Stomach (tissue), 9 donors: ENCODE measurements around the gene CD99L2. TPM values are rescaled to one million over a fixed set of nuclear protein-coding genes. Genes with fewer than 3 reads are reported as not detected.

Source experiments
- DNase-seq, 2 donors: peaks; one replicate each; pipeline versions ENCODE4 v3.0.0 to v3.0.0-alpha.2; 2013 to 2019
- H3K27ac ChIP-seq, 5 donors: fragments of 200-600 bp in 4 of 5; sonication (generic) in 4 of 5; one replicate each; pipeline ENCODE4 v1.5.1; 2013 to 2019; ENCODE audit warnings: mild to moderate bottlenecking in 1 of 5, moderate library complexity in 1 of 5
- H3K27me3 ChIP-seq, 3 donors: fragments of 200-600 bp; sonication (generic); one replicate each; pipeline ENCODE4 v1.5.1; 2017 to 2019; ENCODE audit warnings: mixed run types in 1 of 3
- H3K36me3 ChIP-seq, 4 donors: fragments of 200-600 bp; sonication (generic); 1 replicate in 3 of 4; 2 replicates in 1 of 4; pipeline ENCODE4 v1.5.1; 2016 to 2019
- H3K4me1 ChIP-seq, 4 donors: fragments of 200-600 bp; sonication (generic); one replicate each; pipeline ENCODE4 v1.5.1; 2016 to 2019
- H3K4me3 ChIP-seq, 4 donors: fragments of 200-600 bp; sonication (generic) in 3 of 4; one replicate each; pipeline ENCODE4 v1.5.1; 2016 to 2019; ENCODE audit warnings: mild to moderate bottlenecking in 1 of 4
- H3K9me3 ChIP-seq, 4 donors: fragments of 200-600 bp; sonication (generic); one replicate each; pipeline ENCODE4 v1.5.1; 2016 to 2019
- EP300 ChIP-seq: sonication (generic); formaldehyde crosslinking; IDR thresholded peaks from one replicate; pipeline ENCODE4 v1.6.1; 2017; ENCODE audit warnings: antibody characterized with exemption
- POLR2A ChIP-seq, 4 donors: fragments of 450-650 bp; IDR thresholded peaks; one replicate each; pipeline ENCODE4 v1.6.1; 2016; ENCODE audit warnings: antibody characterized with exemption in 4 of 4, control low read depth in 2 of 4, mild to moderate bottlenecking in 1 of 4, moderate library complexity in 1 of 4
- POLR2AphosphoS5 ChIP-seq, 3 donors: sonication (generic); formaldehyde crosslinking; IDR thresholded peaks; one replicate each; pipeline ENCODE4 v1.6.1; 2016; ENCODE audit warnings: antibody characterized with exemption in 3 of 3
- WGBS, 5 donors: extraction: QIAGEN DNeasy Blood & Tissue Kit in 3 of 5; methylation state at CpG; one replicate each; pipeline versions ENCODE4 v1.1.5 to v1.1.7; 2013 to 2018; 5-methylcytosine and 5-hydroxymethylcytosine counted together
- intact Hi-C: fragments of 100-400 bp; cut with DNase I; formaldehyde crosslinking; loops from one replicate; pipeline ENCODE4 v1.15.1; 2023; ENCODE audit warnings: low total_unique reads
- polyA plus RNA-seq, 3 donors: library from polyadenylated mRNA; stranded (reverse); fragments of 200-250 nt; gene quantifications; one replicate each; pipeline ENCODE4 v1.2.3, GENCODE V29; 2013
- total RNA-seq, 5 donors: library from RNA; depleted of rRNA; stranded (reverse); fragments of >200 nt; gene quantifications; one replicate each; pipeline versions ENCODE4 v1.1.0 to v1.2.3, GENCODE V29; 2014 to 2016
- TF ChIP-seq, protein P1 (sequence below), 7 experiments: fragments of 450-650 bp in 4 of 7; fragments of 200-600 bp in 3 of 7; sonication (generic) in 3 of 7; IDR thresholded peaks; one replicate each; pipeline ENCODE4 v1.5.1; 2016 to 2019; ENCODE audit warnings: antibody characterized with exemption in 7 of 7, control low read depth in 2 of 7, mild to moderate bottlenecking in 1 of 7
- donor health status: healthy with polysubstance abuse.
- donor health status: Bipolar disorder and iron deficiency.
- donor health status: healthy.

The CD99L2 gene
- total and polyA plus RNA-seq, 8 donors, result 3.5 to 40.6 (median 13.7) TPM

DNA sequence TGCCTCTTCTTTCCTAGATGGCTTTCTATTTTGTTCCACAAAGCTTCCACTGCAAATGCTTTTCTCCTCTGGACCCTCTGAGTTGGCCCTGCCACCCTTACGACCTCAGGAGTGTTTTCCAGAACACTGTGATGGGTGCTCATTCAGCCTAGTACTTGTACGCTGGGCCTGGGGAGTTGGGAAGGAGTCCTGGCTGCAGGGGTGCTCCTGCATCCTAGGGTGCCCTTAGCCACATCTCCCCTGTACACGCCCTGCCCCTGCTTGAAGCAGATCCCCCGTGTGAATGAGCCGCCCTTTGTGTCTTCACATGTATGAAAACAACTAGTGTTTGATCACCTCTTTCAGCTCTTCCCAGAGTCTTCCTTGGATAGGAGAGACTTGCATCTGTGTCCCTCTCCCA lies 141.1 kb downstream of the CD99L2 start:
- Histone ChIP-seq H3K27me3 (no peaks in the 10 kb centered on the region), H3K4me3 (no peak overlapping the region), H3K4me1 (no peaks in the 10 kb centered on the region), H3K36me3 (peaks cover 0 to 49% (median 43%) of the 10 kb centered on the region in 4 donors), H3K27ac (no peak overlapping the region), H3K9me3 (no peaks in the 10 kb centered on the region)
- no peak for DNase-seq
- WGBS, 5 donors, result 81 to 94% (median 92%) methylated on average over 5 of the region's 5 CpGs
- intact Hi-C loops, result no loop called here
- no peak for TF ChIP-seq POLR2A (IDR thresholded peaks at IDR 0.05)
- TF ChIP-seq, protein P1, sequence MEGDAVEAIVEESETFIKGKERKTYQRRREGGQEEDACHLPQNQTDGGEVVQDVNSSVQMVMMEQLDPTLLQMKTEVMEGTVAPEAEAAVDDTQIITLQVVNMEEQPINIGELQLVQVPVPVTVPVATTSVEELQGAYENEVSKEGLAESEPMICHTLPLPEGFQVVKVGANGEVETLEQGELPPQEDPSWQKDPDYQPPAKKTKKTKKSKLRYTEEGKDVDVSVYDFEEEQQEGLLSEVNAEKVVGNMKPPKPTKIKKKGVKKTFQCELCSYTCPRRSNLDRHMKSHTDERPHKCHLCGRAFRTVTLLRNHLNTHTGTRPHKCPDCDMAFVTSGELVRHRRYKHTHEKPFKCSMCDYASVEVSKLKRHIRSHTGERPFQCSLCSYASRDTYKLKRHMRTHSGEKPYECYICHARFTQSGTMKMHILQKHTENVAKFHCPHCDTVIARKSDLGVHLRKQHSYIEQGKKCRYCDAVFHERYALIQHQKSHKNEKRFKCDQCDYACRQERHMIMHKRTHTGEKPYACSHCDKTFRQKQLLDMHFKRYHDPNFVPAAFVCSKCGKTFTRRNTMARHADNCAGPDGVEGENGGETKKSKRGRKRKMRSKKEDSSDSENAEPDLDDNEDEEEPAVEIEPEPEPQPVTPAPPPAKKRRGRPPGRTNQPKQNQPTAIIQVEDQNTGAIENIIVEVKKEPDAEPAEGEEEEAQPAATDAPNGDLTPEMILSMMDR (IDR thresholded peaks at IDR 0.05), result no peak

DNA sequence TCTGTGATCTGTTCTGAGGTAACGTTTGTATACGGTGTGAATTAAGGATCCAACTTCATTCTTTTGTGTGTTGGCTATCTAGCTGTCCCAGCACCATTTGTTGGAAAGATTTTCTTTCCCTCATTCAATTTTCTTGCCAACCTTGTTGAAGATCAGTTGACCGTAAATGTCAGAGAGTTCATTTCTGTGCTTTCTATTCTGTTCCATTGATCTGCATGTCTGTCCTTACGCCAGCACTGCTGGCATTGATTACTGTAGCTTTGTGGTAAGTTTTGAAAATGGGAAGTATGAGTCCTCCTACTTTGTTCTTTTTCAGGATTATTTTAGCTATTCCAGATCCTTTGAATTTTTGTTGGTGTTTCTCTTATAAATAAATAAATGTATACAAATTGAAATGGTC lies 144.5 kb downstream of the CD99L2 start:
- no peak for TF ChIP-seq EP300
- TF ChIP-seq, protein P1 (IDR thresholded peaks at IDR 0.05), result no peak
- no peak for TF ChIP-seq POLR2AphosphoS5 (IDR thresholded peaks at IDR 0.05)
- no peak for TF ChIP-seq POLR2A (IDR thresholded peaks at IDR 0.05)
- no peak overlapping the region for H3K4me3 ChIP-seq
- no peak for DNase-seq
- no peaks in the 10 kb centered on the region for H3K27me3 ChIP-seq
- 91 to 97% (median 94%) methylated on average over 4 of the region's 4 CpGs for WGBS, 5 donors
- no peaks in the 10 kb centered on the region for H3K9me3 ChIP-seq
- peaks cover 0 to 58% (median 51%) of the 10 kb centered on the region in 4 donors for H3K36me3 ChIP-seq
- H3K4me1 ChIP-seq, result no peaks in the 10 kb centered on the region
- intact Hi-C loops, result no loop called here
- H3K27ac ChIP-seq, result no peak overlapping the region

DNA sequence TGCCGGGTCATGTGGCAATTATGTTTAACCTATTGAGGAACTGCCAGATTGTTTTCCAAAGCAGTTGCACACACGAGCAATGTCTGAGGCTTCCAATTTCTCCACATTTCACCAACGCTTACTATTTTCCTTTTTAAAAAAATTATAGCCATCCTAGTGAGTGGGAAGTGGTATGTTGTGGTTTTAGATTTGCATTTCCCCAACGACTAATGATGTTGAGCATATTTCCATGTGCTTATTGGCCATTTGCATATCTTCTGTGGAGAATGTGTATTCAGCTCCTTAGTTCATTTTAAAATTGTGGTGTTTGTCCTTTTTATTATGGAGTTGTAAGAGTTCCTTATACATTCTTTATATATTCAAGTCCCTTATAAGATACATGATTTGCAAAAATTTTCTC lies 145.1 kb downstream of the CD99L2 start:
- WGBS, 5 donors, result 72 to 90% (median 78%) methylated on average over 4 of the region's 4 CpGs
- H3K9me3 ChIP-seq, result no peaks in the 10 kb centered on the region
- intact Hi-C loops, result no loop called here
- no peak overlapping the region for H3K4me3 ChIP-seq
- H3K36me3 ChIP-seq, result peaks cover 0 to 58% (median 50%) of the 10 kb centered on the region in 4 donors
- no peak for DNase-seq
- TF ChIP-seq POLR2AphosphoS5 (IDR thresholded peaks at IDR 0.05) (no peak), EP300 (no peak), POLR2A (IDR thresholded peaks at IDR 0.05) (no peak)
- TF ChIP-seq, protein P1 (IDR thresholded peaks at IDR 0.05), result no peak
- no peaks in the 10 kb centered on the region for H3K27me3 ChIP-seq
- no peaks in the 10 kb centered on the region for H3K4me1 ChIP-seq
- no peak overlapping the region for H3K27ac ChIP-seq

DNA sequence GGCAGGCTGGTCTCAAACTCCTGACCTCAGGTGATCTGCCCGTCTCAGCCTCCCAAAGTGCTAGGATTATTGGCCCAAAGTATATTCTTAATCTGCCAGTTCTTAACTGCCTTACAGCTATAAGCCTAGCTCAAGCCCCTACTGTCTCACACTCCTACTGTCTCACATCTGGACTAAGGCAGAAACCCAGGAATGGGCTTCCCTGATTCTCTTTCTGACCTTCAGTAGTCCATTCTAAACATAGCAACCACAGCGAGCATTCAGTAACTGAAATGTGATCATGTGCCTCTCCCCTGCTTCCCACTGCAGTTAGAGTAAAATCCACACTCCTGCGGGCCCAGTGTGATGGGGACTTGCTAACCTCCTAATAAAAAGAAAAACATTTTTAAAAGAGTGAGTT lies 146.3 kb downstream of the CD99L2 start:
- peaks cover 0 to 48% (median 39%) of the 10 kb centered on the region in 4 donors for H3K36me3 ChIP-seq
- H3K4me1 ChIP-seq, result no peaks in the 10 kb centered on the region
- no peak overlapping the region for H3K27ac ChIP-seq
- H3K4me3 ChIP-seq, result no peak overlapping the region
- no peaks in the 10 kb centered on the region for H3K27me3 ChIP-seq
- TF ChIP-seq, protein P1 (IDR thresholded peaks at IDR 0.05), result no peak
- no peak for TF ChIP-seq POLR2A (IDR thresholded peaks at IDR 0.05)
- TF ChIP-seq POLR2AphosphoS5 (IDR thresholded peaks at IDR 0.05), result no peak
- TF ChIP-seq EP300, result no peak
- 82 to 96% (median 93%) methylated on average over 3 of the region's 3 CpGs for WGBS, 5 donors
- H3K9me3 ChIP-seq, result no peaks in the 10 kb centered on the region
- intact Hi-C loops, result no loop called here
- DNase-seq, result no peak
